ENCODE results near the gene ZNF18. TPM values are rescaled to one million over a fixed set of nuclear protein-coding genes. Genes with fewer than 3 reads are reported as not detected.
"Not testable (repeated sequence)": the region's sequence is repeated elsewhere in the genome, so short reads cannot be mapped to it uniquely, and the experiment has no call there.

ZNF18 gene
- total and polyA plus RNA-seq, 9 donors, result 2.9 to 12.2 (median 6.4) TPM

DNA sequence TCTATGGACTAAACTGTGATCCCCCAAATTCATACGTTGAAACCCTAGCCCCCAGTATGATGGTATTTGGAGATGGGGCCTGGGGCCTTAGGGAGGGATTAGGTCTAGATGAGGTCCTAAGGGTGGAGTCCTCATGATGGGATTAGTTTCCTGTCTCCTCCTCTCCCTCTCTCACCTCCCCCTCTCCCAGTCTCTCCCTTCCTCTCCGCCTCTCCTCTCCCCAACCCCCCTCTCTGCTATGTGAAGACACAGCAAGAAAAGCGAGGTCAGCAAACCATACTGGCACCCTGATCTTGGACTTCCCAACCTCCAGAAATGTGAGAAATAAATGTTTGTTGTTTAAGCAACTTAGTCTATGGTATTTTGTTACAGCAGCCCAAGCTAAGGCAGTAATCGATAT lies 15.4 kb downstream of the ZNF18 start:
- TF ChIP-seq EP300 (IDR thresholded peaks at IDR 0.05) (no peak), POLR2A (IDR thresholded peaks at IDR 0.05) (no peak)
- TF ChIP-seq, protein P1, sequence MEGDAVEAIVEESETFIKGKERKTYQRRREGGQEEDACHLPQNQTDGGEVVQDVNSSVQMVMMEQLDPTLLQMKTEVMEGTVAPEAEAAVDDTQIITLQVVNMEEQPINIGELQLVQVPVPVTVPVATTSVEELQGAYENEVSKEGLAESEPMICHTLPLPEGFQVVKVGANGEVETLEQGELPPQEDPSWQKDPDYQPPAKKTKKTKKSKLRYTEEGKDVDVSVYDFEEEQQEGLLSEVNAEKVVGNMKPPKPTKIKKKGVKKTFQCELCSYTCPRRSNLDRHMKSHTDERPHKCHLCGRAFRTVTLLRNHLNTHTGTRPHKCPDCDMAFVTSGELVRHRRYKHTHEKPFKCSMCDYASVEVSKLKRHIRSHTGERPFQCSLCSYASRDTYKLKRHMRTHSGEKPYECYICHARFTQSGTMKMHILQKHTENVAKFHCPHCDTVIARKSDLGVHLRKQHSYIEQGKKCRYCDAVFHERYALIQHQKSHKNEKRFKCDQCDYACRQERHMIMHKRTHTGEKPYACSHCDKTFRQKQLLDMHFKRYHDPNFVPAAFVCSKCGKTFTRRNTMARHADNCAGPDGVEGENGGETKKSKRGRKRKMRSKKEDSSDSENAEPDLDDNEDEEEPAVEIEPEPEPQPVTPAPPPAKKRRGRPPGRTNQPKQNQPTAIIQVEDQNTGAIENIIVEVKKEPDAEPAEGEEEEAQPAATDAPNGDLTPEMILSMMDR (IDR thresholded peaks at IDR 0.05), result no peak
- Histone ChIP-seq H3K27ac (no peak overlapping the region), H3K27me3 (no peaks in the 10 kb centered on the region), H3K36me3 (no peaks in the 10 kb centered on the region), H3K4me1 (ENCODE audit: insufficient read depth) (no peaks in the 10 kb centered on the region), H3K4me3 (no peak overlapping the region), H3K9me3 (no peaks in the 10 kb centered on the region)
- 95 to 98% (median 97%) methylated on average over 4 of the region's 4 CpGs for WGBS, 3 donors
- intact Hi-C loops (cut with DNase I), result no loop called here
- DNase-seq, result no peak

DNA sequence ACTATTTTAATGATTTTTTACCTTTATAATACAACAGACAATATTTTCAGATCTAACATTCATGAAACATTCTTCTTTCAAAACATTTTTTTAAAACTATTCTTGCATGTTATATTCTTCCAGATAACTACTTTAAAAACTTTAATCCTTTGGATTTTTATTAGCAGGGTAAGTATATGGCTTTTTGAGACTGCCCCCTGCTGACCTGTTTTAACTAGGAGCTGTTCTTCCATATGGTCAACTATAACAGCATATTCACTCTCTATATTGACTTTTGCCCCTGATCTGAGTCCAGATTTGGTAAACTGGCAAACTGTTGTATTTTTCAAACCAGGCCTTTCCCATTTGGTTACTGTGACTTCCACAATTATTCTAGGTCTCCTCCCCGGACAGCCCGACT lies 16.5 kb downstream of the ZNF18 start:
- Histone ChIP-seq H3K27me3 (no peaks in the 10 kb centered on the region), H3K27ac (no peak overlapping the region), H3K9me3 (no peaks in the 10 kb centered on the region), H3K36me3 (no peaks in the 10 kb centered on the region), H3K4me1 (ENCODE audit: insufficient read depth) (no peaks in the 10 kb centered on the region), H3K4me3 (no peak overlapping the region)
- TF ChIP-seq, protein P1 (IDR thresholded peaks at IDR 0.05), result no peak
- TF ChIP-seq EP300 (IDR thresholded peaks at IDR 0.05), result no peak
- no peak for TF ChIP-seq POLR2A (IDR thresholded peaks at IDR 0.05)
- intact Hi-C loops (cut with DNase I), result no loop called here
- no peak for DNase-seq
- WGBS, 3 donors, result 70 to 95% (median 79%) methylated on average over 2 of the region's 2 CpGs

DNA sequence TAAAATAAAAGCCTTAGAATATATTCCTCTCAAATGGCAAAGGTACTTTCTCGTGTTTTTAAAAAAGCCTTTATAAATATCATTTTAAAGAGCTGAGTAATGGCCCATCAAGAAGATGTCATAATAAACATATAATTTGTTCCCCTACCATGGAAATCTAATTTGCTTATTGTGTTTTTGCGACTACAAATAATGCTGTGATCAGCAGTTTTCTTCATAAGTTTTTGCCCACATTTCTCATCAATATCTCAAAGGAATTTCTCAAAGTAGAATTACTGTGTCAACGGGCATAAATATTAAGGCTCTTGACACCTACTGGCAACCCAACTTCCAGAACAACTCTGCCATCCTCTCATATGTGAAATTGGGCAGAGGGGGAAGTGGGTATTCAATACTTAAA lies 17.5 kb downstream of the ZNF18 start:
- H3K27me3 ChIP-seq, result no peaks in the 10 kb centered on the region
- no peaks in the 10 kb centered on the region for H3K4me1 ChIP-seq (ENCODE audit: insufficient read depth)
- H3K4me3 ChIP-seq, result no peak overlapping the region
- no peak overlapping the region for H3K27ac ChIP-seq
- no peak for DNase-seq
- TF ChIP-seq, protein P1 (IDR thresholded peaks at IDR 0.05), result no peak
- TF ChIP-seq POLR2A (IDR thresholded peaks at IDR 0.05) (no peak), EP300 (IDR thresholded peaks at IDR 0.05) (no peak)
- H3K36me3 ChIP-seq, result no peaks in the 10 kb centered on the region
- intact Hi-C loops (cut with DNase I), result no loop called here
- H3K9me3 ChIP-seq, result no peaks in the 10 kb centered on the region
- WGBS, 3 donors, result 83 to 92% (median 84%) methylated on average over 3 of the region's 3 CpGs

DNA sequence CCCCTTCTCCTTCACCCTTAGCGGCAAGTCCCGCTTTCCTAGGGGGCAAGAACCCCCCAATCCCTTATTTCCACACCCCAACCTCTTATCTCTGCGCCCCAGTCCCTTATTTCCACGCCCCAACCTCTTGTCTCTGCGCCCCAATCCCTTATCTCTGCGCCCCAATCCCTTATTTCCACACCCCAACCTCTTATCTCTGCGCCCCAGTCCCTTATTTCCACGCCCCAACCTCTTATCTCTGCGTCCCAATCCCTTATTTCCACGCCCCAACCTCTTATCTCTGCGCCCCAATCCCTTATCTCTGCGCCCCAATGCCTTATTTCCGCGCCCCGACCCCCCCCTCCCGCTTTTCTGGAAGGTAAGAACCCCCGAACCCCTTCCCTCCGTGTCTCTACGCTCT lies 24.5 kb downstream of the ZNF18 start:
- 96 to 97% (median 96%) methylated on average over 19 of the region's 19 CpGs for WGBS, 3 donors
- H3K27ac ChIP-seq; H3K27me3 ChIP-seq; H3K36me3 ChIP-seq; H3K4me3 ChIP-seq; H3K4me1 ChIP-seq (ENCODE audit: insufficient read depth); H3K9me3 ChIP-seq; DNase-seq; intact Hi-C loops (cut with DNase I): not testable (repeated sequence)

DNA sequence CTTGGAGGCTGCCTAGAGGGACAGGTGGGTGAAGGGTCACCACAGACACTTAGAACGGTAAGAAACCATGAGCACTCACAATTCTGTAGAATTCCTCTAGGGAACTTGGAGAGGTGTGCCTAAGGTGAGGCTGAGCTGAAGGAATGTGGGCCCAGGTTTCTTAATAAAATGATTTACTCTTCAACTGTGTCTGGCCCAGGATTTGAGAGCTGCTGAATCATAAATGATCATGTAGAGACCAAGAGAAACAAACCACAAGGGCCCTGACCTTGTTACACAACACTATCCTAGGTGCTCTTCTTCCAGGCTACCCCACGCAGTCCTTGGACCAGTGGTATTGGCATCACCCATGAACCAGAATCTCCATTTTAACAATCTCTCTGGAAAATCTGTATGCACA lies 27.7 kb downstream of the ZNF18 start:
- TF ChIP-seq POLR2A (IDR thresholded peaks at IDR 0.05) (no peak), EP300 (IDR thresholded peaks at IDR 0.05) (no peak)
- TF ChIP-seq, protein P1 (IDR thresholded peaks at IDR 0.05), result no peak
- Histone ChIP-seq H3K27ac (no peak overlapping the region), H3K4me1 (ENCODE audit: insufficient read depth) (no peaks in the 10 kb centered on the region), H3K4me3 (no peak overlapping the region), H3K9me3 (no peaks in the 10 kb centered on the region), H3K27me3 (no peaks in the 10 kb centered on the region), H3K36me3 (no peaks in the 10 kb centered on the region)
- 91 to 99% (median 93%) methylated on average over 2 of the region's 2 CpGs for WGBS, 3 donors
- no peak for DNase-seq
- intact Hi-C loops (cut with DNase I), result no loop called here
